Measurements from ENCODE around the gene ENTPD6. TPM values are rescaled to one million over a fixed set of nuclear protein-coding genes. Genes with fewer than 3 reads are reported as not detected.
A peak's percentile ranks its signal among the peaks of the same experiment; 100 is the strongest.

ENTPD6 gene
- total RNA-seq, 1 donor from 2014 or later = 43.0 TPM

- peaks cover 15% of the 10 kb centered on the region for H3K27me3 Mint-ChIP-seq (ENCODE audit: unreplicated experiment)
- H3K9me3 Mint-ChIP-seq (ENCODE audit: unreplicated experiment) = no peaks in the 10 kb centered on the region
- H3K4me1 Mint-ChIP-seq (ENCODE audit: unreplicated experiment) = peaks cover 16% of the 10 kb centered on the region
- H3K27ac Mint-ChIP-seq (ENCODE audit: unreplicated experiment) = peak overlapping the region; percentile 5
- no peak for TF ChIP-seq CTCF (IDR thresholded peaks at IDR 0.05; ENCODE audit: unreplicated experiment)
- peak; percentile 64 for DNase-seq (ENCODE audit: low spot score)
- H3K4me3 Mint-ChIP-seq (ENCODE audit: unreplicated experiment) = peak overlapping the region; percentile 86
- H3K36me3 Mint-ChIP-seq (ENCODE audit: low read depth, unreplicated experiment) = peaks cover 10% of the 10 kb centered on the region
These were observed 51.5 kb downstream of the ENTPD6 start for GRCh38 chr20:25247000-25247517.

GRCh38 chr20:25247518-25247955 lies 52.0 kb downstream of the ENTPD6 start:
- Mint-ChIP-seq H3K4me3 (ENCODE audit: unreplicated experiment) (peak overlapping the region; percentile 86), H3K27me3 (ENCODE audit: unreplicated experiment) (peaks cover 15% of the 10 kb centered on the region), H3K4me1 (ENCODE audit: unreplicated experiment) (peaks cover 16% of the 10 kb centered on the region), H3K27ac (ENCODE audit: unreplicated experiment) (no peak overlapping the region), H3K9me3 (ENCODE audit: unreplicated experiment) (no peaks in the 10 kb centered on the region), H3K36me3 (ENCODE audit: low read depth, unreplicated experiment) (peaks cover 13% of the 10 kb centered on the region)
- no peak for TF ChIP-seq CTCF (IDR thresholded peaks at IDR 0.05; ENCODE audit: unreplicated experiment)
- no peak for DNase-seq (ENCODE audit: low spot score)

GRCh38 chr20:25247956-25248785 lies 52.7 kb downstream of the ENTPD6 start, which contains the start of gene PYGB:
Gene PYGB, plus strand, starts transcription at chr20:25248085. Its CDS starts 94 bp downstream, at chr20:25248179.
- peaks cover 15% of the 10 kb centered on the region for H3K27me3 Mint-ChIP-seq (ENCODE audit: unreplicated experiment)
- H3K4me1 Mint-ChIP-seq (ENCODE audit: unreplicated experiment) = peaks cover 16% of the 10 kb centered on the region
- H3K27ac Mint-ChIP-seq (ENCODE audit: unreplicated experiment) = peak within 1 kb of the TSS; percentile 77
- peak; percentile 80 for DNase-seq (ENCODE audit: low spot score)
- peaks cover 13% of the 10 kb centered on the region for H3K36me3 Mint-ChIP-seq (ENCODE audit: low read depth, unreplicated experiment)
- TF ChIP-seq CTCF (IDR thresholded peaks at IDR 0.05; ENCODE audit: unreplicated experiment) = no peak
- H3K4me3 Mint-ChIP-seq (ENCODE audit: unreplicated experiment) = peak within 1 kb of the TSS; percentile 95
- no peaks in the 10 kb centered on the region for H3K9me3 Mint-ChIP-seq (ENCODE audit: unreplicated experiment)

- Mint-ChIP-seq H3K4me1 (ENCODE audit: unreplicated experiment) (peaks cover 16% of the 10 kb centered on the region), H3K27ac (ENCODE audit: unreplicated experiment) (peak overlapping the region; percentile 77)
- no peak for DNase-seq (ENCODE audit: low spot score)
These were observed 53.3 kb downstream of the ENTPD6 start for GRCh38 chr20:25248786-25249172.

More at GRCh38 chr20:25248786-25249172, 53.3 kb downstream of the ENTPD6 start:
- Mint-ChIP-seq H3K9me3 (ENCODE audit: unreplicated experiment) (no peaks in the 10 kb centered on the region), H3K36me3 (ENCODE audit: low read depth, unreplicated experiment) (peaks cover 13% of the 10 kb centered on the region), H3K4me3 (ENCODE audit: unreplicated experiment) (peak overlapping the region; percentile 95), H3K27me3 (ENCODE audit: unreplicated experiment) (peaks cover 15% of the 10 kb centered on the region)
- no peak for TF ChIP-seq CTCF (IDR thresholded peaks at IDR 0.05; ENCODE audit: unreplicated experiment)
